Measurements from ENCODE around the gene IGFBP6.

IGFBP6 gene

DNA sequence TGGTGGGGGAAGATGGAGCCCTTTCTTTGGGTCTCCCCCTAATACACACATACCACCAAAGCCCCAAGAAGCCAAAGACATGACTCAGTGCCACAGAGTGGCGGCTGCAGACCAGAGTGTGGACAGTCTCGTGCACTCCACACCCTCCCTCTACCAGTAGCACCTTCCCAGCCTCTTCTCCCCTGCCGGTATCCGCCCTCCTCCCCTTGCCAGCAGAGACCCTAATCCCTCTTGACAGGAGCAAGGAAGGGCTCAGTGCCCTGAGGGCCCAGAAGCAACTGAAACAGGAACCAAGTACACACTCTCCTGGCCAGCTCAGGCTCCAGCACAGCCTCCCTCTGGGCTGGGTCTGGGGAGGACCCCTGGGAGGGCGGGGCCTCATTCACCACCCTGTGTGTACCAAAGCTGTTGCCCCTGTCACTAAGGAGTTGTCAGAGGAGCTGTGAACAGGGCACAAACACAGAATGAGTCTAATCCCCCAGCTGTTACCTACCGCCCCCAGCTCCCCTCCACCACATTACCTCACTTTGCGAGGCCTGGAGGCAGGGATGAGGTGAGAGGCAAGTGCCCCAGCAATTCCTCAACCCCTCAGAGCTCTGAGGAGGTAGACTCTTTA, 26.5 kb upstream of the IGFBP6 start:
- no peak overlapping the region for H3K4me3 ChIP-seq (ENCODE audit: low read depth in 1 of 5, low read length in 5 of 5)
- peaks cover under 1 to 71% (median 41%) of the 10 kb centered on the region in 5 donors for H3K36me3 ChIP-seq (ENCODE audit: control insufficient read depth in 5 of 5, insufficient read depth in 5 of 5, low read length in 5 of 5)

DNA sequence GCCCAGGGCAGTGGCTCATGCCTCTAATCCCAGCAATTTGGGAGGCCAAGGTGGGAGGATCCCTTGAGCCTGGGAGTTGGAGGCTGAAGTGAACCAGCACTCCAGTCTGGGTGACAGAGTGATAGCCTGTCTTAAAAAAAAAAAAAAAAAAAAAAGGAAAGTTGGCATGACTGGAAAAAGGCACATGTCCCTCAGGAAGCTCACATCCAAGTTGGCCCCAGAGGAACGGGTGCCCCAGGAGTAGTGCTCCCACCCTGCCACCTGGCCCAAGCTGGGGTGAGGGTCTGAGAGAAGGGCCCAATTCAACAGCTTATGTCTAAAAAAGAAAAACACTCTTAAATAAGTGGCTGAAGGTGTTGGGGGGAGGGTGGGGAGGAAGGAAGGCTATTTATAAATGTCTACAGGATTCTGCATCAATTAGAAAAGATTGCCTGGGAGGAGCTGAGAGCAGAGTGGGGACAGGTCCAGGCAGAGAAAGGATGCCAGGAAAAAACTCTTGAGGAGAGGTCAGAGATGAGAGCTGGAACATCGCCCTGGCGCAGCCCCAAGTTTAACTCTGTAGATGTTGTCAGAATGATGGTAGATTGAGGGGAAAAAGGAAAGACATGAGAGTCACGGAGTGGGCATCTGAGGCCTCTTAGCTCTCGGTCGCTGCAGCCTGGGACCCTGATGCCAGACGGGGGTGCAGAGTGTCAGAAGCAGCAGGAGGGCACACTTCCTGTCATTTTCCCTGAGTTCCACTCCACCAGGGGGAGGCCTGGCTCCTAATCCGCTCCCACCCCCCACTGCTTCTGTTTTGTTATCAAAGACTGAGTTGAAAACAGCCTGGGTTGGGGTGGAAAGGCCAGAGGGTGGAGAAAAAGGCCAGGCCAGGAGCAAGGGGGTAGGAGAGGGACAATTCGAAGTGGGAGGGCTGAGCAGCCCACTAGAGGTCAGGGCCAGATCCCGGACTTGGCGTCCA, 25.6 kb upstream of the IGFBP6 start:
- Histone ChIP-seq H3K4me3 (ENCODE audit: low read depth in 1 of 5, low read length in 5 of 5) (peak overlapping the region in 4 of 5 donors; percentile 22 to 37 (median 30)), H3K4me1 (ENCODE audit: control insufficient read depth in 5 of 5, insufficient read depth in 5 of 5, low read length in 5 of 5) (peaks cover 11 to 63% (median 61%) of the 10 kb centered on the region in 5 donors), H3K9me3 (ENCODE audit: control insufficient read depth in 5 of 5, low read length in 5 of 5) (no peaks in the 10 kb centered on the region), H3K36me3 (ENCODE audit: control insufficient read depth in 5 of 5, insufficient read depth in 5 of 5, low read length in 5 of 5) (peaks cover 4 to 73% (median 45%) of the 10 kb centered on the region in 5 donors), H3K9ac (ENCODE audit: low read length in 5 of 5) (peak overlapping the region in 3 of 5 donors; percentile 3 to 52 (median 33)), H3K27ac (ENCODE audit: low read depth, low read length) (peak overlapping the region; percentile 72), H3K27me3 (ENCODE audit: control insufficient read depth in 5 of 5, insufficient read depth in 4 of 5, low read length in 5 of 5) (no peaks in the 10 kb centered on the region)

More for the DNA sequence above, 26.5 kb upstream of the IGFBP6 start:
- peaks cover 0 to 3% (median 0%) of the 10 kb centered on the region in 5 donors for H3K27me3 ChIP-seq (ENCODE audit: control insufficient read depth in 5 of 5, insufficient read depth in 4 of 5, low read length in 5 of 5)
- H3K27ac ChIP-seq (ENCODE audit: low read depth, low read length), result peak overlapping the region; percentile 72
- H3K9me3 ChIP-seq (ENCODE audit: control insufficient read depth in 5 of 5, low read length in 5 of 5), result no peaks in the 10 kb centered on the region
- no peak overlapping the region for H3K9ac ChIP-seq (ENCODE audit: low read length in 5 of 5)
- peaks cover 17 to 70% (median 68%) of the 10 kb centered on the region in 5 donors for H3K4me1 ChIP-seq (ENCODE audit: control insufficient read depth in 5 of 5, insufficient read depth in 5 of 5, low read length in 5 of 5)

DNA sequence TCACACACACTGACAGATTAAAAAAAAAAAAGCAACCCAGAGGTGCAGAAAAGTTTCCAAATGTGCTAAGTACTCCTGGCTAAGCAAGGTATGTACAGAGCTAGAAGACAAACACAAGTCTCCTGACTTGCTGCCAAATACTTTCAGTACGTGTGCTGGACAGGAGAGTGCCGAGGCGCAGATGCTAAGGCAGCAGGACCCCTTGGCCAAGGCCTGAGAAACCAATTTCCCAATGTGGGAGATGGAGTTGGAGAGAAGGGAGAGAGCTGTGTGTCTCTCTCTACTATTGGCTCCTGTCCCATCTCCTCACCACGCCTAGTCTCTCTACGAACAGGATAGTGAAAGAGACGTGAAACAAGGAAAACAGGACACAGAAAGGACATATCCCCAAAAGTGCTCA, 23.6 kb upstream of the IGFBP6 start:
- no peaks in the 10 kb centered on the region for H3K27me3 ChIP-seq (ENCODE audit: control insufficient read depth in 5 of 5, insufficient read depth in 4 of 5, low read length in 5 of 5)
- H3K9ac ChIP-seq (ENCODE audit: low read length in 5 of 5), result peak overlapping the region in 1 of 5 donors; percentile 8
- H3K27ac ChIP-seq (ENCODE audit: low read depth, low read length), result no peak overlapping the region
- H3K4me3 ChIP-seq (ENCODE audit: low read depth in 1 of 5, low read length in 5 of 5), result no peak overlapping the region
- peaks cover 4 to 61% (median 40%) of the 10 kb centered on the region in 5 donors for H3K36me3 ChIP-seq (ENCODE audit: control insufficient read depth in 5 of 5, insufficient read depth in 5 of 5, low read length in 5 of 5)
- H3K9me3 ChIP-seq (ENCODE audit: control insufficient read depth in 5 of 5, low read length in 5 of 5), result no peaks in the 10 kb centered on the region
- H3K4me1 ChIP-seq (ENCODE audit: control insufficient read depth in 5 of 5, insufficient read depth in 5 of 5, low read length in 5 of 5), result peaks cover 13 to 71% (median 62%) of the 10 kb centered on the region in 5 donors

DNA sequence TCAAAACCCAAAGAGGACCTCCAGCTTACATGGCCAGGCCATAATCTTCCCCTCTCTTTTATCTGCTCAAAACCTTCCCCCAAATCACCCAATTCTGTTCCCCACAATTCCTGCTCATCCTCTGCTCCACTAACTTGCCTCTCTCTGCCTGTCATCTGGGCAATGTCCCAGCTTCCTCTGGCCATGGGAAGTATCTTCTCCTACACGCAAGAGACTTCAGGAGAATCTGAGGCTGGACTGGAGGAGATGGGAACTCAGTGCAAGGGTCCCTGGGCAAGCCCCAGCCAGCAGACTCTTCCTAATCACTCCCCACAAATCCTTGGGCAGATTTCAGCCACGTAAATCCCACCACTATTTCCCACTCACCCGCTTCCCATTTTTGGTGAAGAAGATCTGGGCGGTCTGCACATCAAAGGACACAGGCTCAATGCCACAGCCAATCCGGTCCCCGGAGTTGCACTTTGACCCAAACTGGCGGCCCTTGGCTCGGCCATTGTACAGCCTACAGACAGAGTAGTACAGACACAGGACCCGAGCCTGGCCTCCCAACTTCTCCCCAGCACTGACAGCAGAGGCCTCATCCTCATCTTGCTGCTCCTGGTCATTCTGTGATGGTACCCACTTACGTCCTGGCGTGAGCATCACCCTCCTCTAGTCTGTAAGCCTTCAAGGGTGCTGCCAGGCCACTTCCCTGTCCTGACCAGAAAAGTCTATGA, 23.0 kb upstream of the IGFBP6 start:
- peaks cover 4 to 58% (median 37%) of the 10 kb centered on the region in 5 donors for H3K36me3 ChIP-seq (ENCODE audit: control insufficient read depth in 5 of 5, insufficient read depth in 5 of 5, low read length in 5 of 5)
- peak overlapping the region; percentile 5 for H3K27ac ChIP-seq (ENCODE audit: low read depth, low read length)
- H3K4me1 ChIP-seq (ENCODE audit: control insufficient read depth in 5 of 5, insufficient read depth in 5 of 5, low read length in 5 of 5), result peaks cover 13 to 67% (median 57%) of the 10 kb centered on the region in 5 donors

DNA sequence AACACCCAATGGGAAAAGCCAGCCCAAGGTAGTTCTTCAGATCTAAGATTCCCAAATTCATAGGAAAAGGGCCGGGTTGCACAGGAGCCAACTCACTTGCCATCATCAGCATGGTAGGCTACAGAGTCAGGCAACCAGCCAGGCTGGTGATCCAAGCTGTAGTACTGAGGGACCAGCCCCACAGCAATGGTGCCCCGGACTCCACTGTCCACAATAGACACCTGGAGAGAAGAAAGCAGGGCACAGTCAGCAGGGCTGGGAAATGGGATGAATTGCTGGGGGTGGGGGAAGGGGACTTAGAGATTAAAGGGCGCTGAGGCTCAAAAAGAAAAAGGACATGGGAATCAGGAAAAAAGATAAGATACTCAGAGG, 22.5 kb upstream of the IGFBP6 start:
- Histone ChIP-seq H3K9ac (ENCODE audit: low read length in 5 of 5) (no peak overlapping the region), H3K4me1 (ENCODE audit: control insufficient read depth in 5 of 5, insufficient read depth in 5 of 5, low read length in 5 of 5) (peaks cover 13 to 67% (median 57%) of the 10 kb centered on the region in 5 donors), H3K36me3 (ENCODE audit: control insufficient read depth in 5 of 5, insufficient read depth in 5 of 5, low read length in 5 of 5) (peaks cover 4 to 53% (median 37%) of the 10 kb centered on the region in 5 donors)

More for the DNA sequence above, 23.0 kb upstream of the IGFBP6 start:
- H3K9ac ChIP-seq (ENCODE audit: low read length in 5 of 5), result peak overlapping the region in 1 of 5 donors; percentile 8
- H3K4me3 ChIP-seq (ENCODE audit: low read depth in 1 of 5, low read length in 5 of 5), result no peak overlapping the region
- no peaks in the 10 kb centered on the region for H3K9me3 ChIP-seq (ENCODE audit: control insufficient read depth in 5 of 5, low read length in 5 of 5)
- no peaks in the 10 kb centered on the region for H3K27me3 ChIP-seq (ENCODE audit: control insufficient read depth in 5 of 5, insufficient read depth in 4 of 5, low read length in 5 of 5)

DNA sequence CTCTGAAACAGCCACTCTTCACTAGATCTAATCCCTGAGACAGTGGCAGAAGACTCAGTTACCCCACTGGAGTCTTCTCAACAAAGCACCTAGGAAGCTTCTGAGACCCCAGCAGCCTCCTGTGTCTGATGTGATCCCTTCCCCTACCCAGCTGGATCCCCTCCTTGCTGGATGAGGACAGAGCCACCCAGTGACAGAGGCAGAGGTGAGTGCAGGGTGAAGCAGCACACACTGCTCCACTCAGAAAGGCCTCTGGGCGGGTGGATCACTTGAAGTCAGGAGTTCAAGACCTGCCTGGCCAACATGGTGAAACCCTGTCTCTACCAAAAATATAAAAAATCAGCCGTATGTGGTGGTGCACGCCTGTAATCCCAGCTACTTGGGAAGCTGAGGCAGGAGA, 21.0 kb upstream of the IGFBP6 start:
- Histone ChIP-seq H3K9me3 (ENCODE audit: control insufficient read depth in 5 of 5, low read length in 5 of 5) (no peaks in the 10 kb centered on the region), H3K4me3 (ENCODE audit: low read depth in 1 of 5, low read length in 5 of 5) (no peak overlapping the region), H3K27me3 (ENCODE audit: control insufficient read depth in 5 of 5, insufficient read depth in 4 of 5, low read length in 5 of 5) (no peaks in the 10 kb centered on the region), H3K4me1 (ENCODE audit: control insufficient read depth in 5 of 5, insufficient read depth in 5 of 5, low read length in 5 of 5) (peaks cover 10 to 53% (median 44%) of the 10 kb centered on the region in 5 donors), H3K9ac (ENCODE audit: low read length in 5 of 5) (peak overlapping the region in 1 of 5 donors; percentile 33), H3K36me3 (ENCODE audit: control insufficient read depth in 5 of 5, insufficient read depth in 5 of 5, low read length in 5 of 5) (peaks cover 4 to 42% (median 37%) of the 10 kb centered on the region in 5 donors), H3K27ac (ENCODE audit: low read depth, low read length) (no peak overlapping the region)

More for the DNA sequence above, 22.5 kb upstream of the IGFBP6 start:
- H3K9me3 ChIP-seq (ENCODE audit: control insufficient read depth in 5 of 5, low read length in 5 of 5), result no peaks in the 10 kb centered on the region
- H3K27me3 ChIP-seq (ENCODE audit: control insufficient read depth in 5 of 5, insufficient read depth in 4 of 5, low read length in 5 of 5), result no peaks in the 10 kb centered on the region
- H3K4me3 ChIP-seq (ENCODE audit: low read depth in 1 of 5, low read length in 5 of 5), result no peak overlapping the region
- no peak overlapping the region for H3K27ac ChIP-seq (ENCODE audit: low read depth, low read length)

DNA sequence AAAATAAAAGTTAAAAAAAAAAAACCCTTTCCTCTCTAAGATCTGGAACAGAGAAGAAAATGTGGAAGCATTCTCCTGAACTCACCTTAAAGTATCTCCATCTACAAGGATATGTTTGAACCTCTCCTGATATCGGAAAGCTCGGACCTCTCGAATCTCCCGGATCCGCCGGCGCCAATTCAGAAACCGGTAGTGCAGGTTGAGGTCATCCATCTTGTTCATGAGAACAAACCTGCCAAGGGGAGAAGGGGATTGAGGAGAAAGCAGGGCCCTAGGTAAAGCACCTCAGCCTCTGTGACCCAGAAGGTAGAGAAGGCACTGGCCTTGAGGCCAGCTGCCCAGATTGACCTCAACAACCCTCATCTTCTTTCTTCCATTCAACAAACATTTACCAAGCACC, 20.4 kb upstream of the IGFBP6 start:
- peaks cover 10 to 47% (median 38%) of the 10 kb centered on the region in 5 donors for H3K4me1 ChIP-seq (ENCODE audit: control insufficient read depth in 5 of 5, insufficient read depth in 5 of 5, low read length in 5 of 5)
- no peak overlapping the region for H3K27ac ChIP-seq (ENCODE audit: low read depth, low read length)
- H3K9me3 ChIP-seq (ENCODE audit: control insufficient read depth in 5 of 5, low read length in 5 of 5), result no peaks in the 10 kb centered on the region
- H3K36me3 ChIP-seq (ENCODE audit: control insufficient read depth in 5 of 5, insufficient read depth in 5 of 5, low read length in 5 of 5), result peaks cover 4 to 42% (median 37%) of the 10 kb centered on the region in 5 donors
- no peaks in the 10 kb centered on the region for H3K27me3 ChIP-seq (ENCODE audit: control insufficient read depth in 5 of 5, insufficient read depth in 4 of 5, low read length in 5 of 5)
- no peak overlapping the region for H3K4me3 ChIP-seq (ENCODE audit: low read depth in 1 of 5, low read length in 5 of 5)
- no peak overlapping the region for H3K9ac ChIP-seq (ENCODE audit: low read length in 5 of 5)

DNA sequence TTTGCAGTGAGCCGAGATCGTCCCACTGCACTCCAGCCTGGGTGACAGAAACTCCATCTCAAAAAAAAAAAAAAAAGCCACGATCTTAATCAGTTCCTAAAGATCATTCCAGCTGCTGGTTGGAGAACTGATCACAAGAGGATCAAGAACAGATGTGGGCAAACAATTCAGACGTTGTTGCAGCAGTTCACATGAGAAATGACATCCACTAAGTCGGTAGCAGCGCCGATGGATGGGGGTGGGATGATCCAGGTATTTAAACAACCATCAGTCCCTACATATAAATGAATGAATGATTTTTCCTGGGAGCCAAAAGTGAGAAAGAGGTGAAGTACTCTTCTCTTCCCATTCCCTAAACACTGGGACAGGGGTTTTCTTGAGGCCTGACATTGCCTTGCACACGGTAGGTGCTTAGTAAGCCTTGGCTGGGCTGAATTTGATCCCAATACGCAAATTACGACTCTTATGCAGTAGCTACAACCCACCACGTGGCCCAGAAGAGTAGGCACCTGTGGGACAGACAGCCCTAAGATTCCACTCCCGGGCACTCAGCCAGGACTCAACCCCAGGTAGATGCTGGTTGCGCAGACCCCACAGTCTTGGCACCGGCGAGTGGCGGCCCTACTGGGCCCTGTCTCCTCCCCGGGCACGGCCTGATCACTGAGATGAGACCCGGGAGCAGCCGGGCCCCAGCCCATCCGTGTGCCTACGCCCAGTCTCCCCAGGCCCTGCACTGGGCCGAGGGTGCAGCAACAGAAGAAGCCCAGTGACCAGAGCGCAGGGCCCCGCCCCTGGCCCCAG, 18.8 kb upstream of the IGFBP6 start:
- Histone ChIP-seq H3K4me1 (ENCODE audit: control insufficient read depth in 5 of 5, insufficient read depth in 5 of 5, low read length in 5 of 5) (peaks cover 2 to 34% (median 25%) of the 10 kb centered on the region in 5 donors), H3K9me3 (ENCODE audit: control insufficient read depth in 5 of 5, low read length in 5 of 5) (no peaks in the 10 kb centered on the region), H3K4me3 (ENCODE audit: low read depth in 1 of 5, low read length in 5 of 5) (peak overlapping the region; percentile 60 to 80 (median 73)), H3K36me3 (ENCODE audit: control insufficient read depth in 5 of 5, insufficient read depth in 5 of 5, low read length in 5 of 5) (peaks cover 4 to 37% (median 36%) of the 10 kb centered on the region in 5 donors), H3K27me3 (ENCODE audit: control insufficient read depth in 5 of 5, insufficient read depth in 4 of 5, low read length in 5 of 5) (no peaks in the 10 kb centered on the region), H3K27ac (ENCODE audit: low read depth, low read length) (peak overlapping the region; percentile 78), H3K9ac (ENCODE audit: low read length in 5 of 5) (peak overlapping the region; percentile 44 to 75 (median 60))

Data from subcutaneous abdominal adipose tissue (tissue), 5 donors.